H9 (cell line): ENCODE measurements around the gene E4F1. TPM values are rescaled to one million over a fixed set of nuclear protein-coding genes. Genes with fewer than 3 reads are reported as not detected.

Experiments
- DNase-seq: peaks from one replicate; pipeline ENCODE4 v3.0.0-alpha.2; 2017
- H2AFZ ChIP-seq: one replicate; pipeline ENCODE4 v1.6.1; 2013; ENCODE audit warnings: mild to moderate bottlenecking, low read length, control low read depth, moderate library complexity
- H2AK5ac ChIP-seq: 2 replicates; pipeline ENCODE4 v1.6.1; 2013; ENCODE audit warnings: low read length, control low read depth, mixed read lengths; ENCODE audit not compliant: insufficient read length
- H2BK120ac ChIP-seq: one replicate; pipeline ENCODE4 v1.6.1; 2013; ENCODE audit warnings: low read depth, mild to moderate bottlenecking, low read length, control low read depth, inconsistent platforms; ENCODE audit not compliant: poor library complexity, severe bottlenecking
- H2BK12ac ChIP-seq: 2 replicates; pipeline ENCODE4 v1.6.1; 2013; ENCODE audit warnings: low read length, control low read depth, mixed read lengths, low read depth; ENCODE audit not compliant: insufficient read length
- H2BK15ac ChIP-seq: 2 replicates; pipeline ENCODE4 v1.6.1; 2013; ENCODE audit warnings: low read depth, low read length, control low read depth
- H2BK20ac ChIP-seq: one replicate; pipeline ENCODE4 v1.6.1; 2013; ENCODE audit warnings: low read depth, mild to moderate bottlenecking, low read length, control low read depth, inconsistent platforms; ENCODE audit not compliant: poor library complexity, severe bottlenecking
- H2BK5ac ChIP-seq: 2 replicates; pipeline ENCODE4 v1.6.1; 2013; ENCODE audit warnings: low read length, control low read depth, mixed read lengths; ENCODE audit not compliant: insufficient read length
- H3K14ac ChIP-seq: 2 replicates; pipeline ENCODE4 v1.6.1; 2013; ENCODE audit warnings: low read length, control low read depth; ENCODE audit not compliant: insufficient read depth
- H3K18ac ChIP-seq: 2 replicates; pipeline ENCODE4 v1.6.1; 2013; ENCODE audit warnings: low read depth, mild to moderate bottlenecking, mixed read lengths, low read length, control low read depth; ENCODE audit not compliant: insufficient read length
- H3K23ac ChIP-seq: 2 replicates; pipeline ENCODE4 v1.6.1; 2013; ENCODE audit warnings: low read length, control low read depth, mixed read lengths, low read depth; ENCODE audit not compliant: insufficient read length
- H3K23me2 ChIP-seq: 2 replicates; pipeline ENCODE4 v1.6.1; 2013; ENCODE audit warnings: low read depth, mild to moderate bottlenecking, mixed read lengths, low read length, control low read depth; ENCODE audit not compliant: insufficient read length, poor library complexity, severe bottlenecking
- H3K27ac ChIP-seq: 2 replicates; pipeline ENCODE4 v1.5.1; 2013; ENCODE audit warnings: low read length, control low read depth, mixed read lengths, low read depth; ENCODE audit not compliant: insufficient read length
- H3K27me3 ChIP-seq: 2 replicates; pipeline ENCODE4 v1.6.1; 2013; ENCODE audit warnings: low read length, control low read depth, inconsistent platforms; ENCODE audit not compliant: insufficient read depth
- H3K4ac ChIP-seq: 2 replicates; pipeline ENCODE4 v1.6.1; 2013; ENCODE audit warnings: low read depth, mild to moderate bottlenecking, control low read depth, inconsistent platforms, low read length, moderate library complexity
- H3K4me1 ChIP-seq: 2 replicates; pipeline ENCODE4 v1.6.1; 2013; ENCODE audit warnings: low read length, control low read depth, inconsistent platforms; ENCODE audit not compliant: insufficient read depth
- H3K4me2 ChIP-seq: 2 replicates; pipeline ENCODE4 v1.6.1; 2013; ENCODE audit warnings: low read length, control low read depth, mixed read lengths; ENCODE audit not compliant: insufficient read length, insufficient read depth
- H3K56ac ChIP-seq: 2 replicates; pipeline ENCODE4 v1.6.1; 2013; ENCODE audit warnings: low read depth, mild to moderate bottlenecking, mixed read lengths, low read length, control low read depth; ENCODE audit not compliant: insufficient read length
- H3K79me1 ChIP-seq: 2 replicates; pipeline ENCODE4 v1.6.1; 2013; ENCODE audit warnings: low read depth, mild to moderate bottlenecking, moderate library complexity, low read length, control low read depth, inconsistent platforms; ENCODE audit not compliant: insufficient read depth, poor library complexity, severe bottlenecking
- H3K79me2 ChIP-seq: 2 replicates; pipeline ENCODE4 v1.6.1; 2013; ENCODE audit warnings: low read length, control low read depth, inconsistent platforms; ENCODE audit not compliant: insufficient read depth
- H3K9ac ChIP-seq: 2 replicates; pipeline ENCODE4 v1.6.1; 2013; ENCODE audit warnings: low read length, control low read depth, mixed read lengths; ENCODE audit not compliant: insufficient read length; ENCODE audit errors: extremely low read depth
- H3K9me3 ChIP-seq: one replicate; pipeline ENCODE4 v1.6.1; 2013; ENCODE audit warnings: low read depth, low read length, inconsistent platforms; ENCODE audit not compliant: control insufficient read depth
- H3T11ph ChIP-seq: one replicate; pipeline ENCODE4 v1.6.1; 2013; ENCODE audit warnings: mild to moderate bottlenecking, low read length, control low read depth, inconsistent platforms
- H4K20me1 ChIP-seq: one replicate; pipeline ENCODE4 v1.6.1; 2013; ENCODE audit not compliant: control insufficient read depth, insufficient read length, insufficient read depth
- H4K5ac ChIP-seq: 2 replicates; pipeline ENCODE4 v1.6.1; 2013; ENCODE audit warnings: low read depth, mild to moderate bottlenecking, mixed read lengths, low read length, control low read depth; ENCODE audit not compliant: insufficient read length
- H4K8ac ChIP-seq: replicated peaks from 2 replicates; pipeline ENCODE4 v1.6.1; 2013; ENCODE audit warnings: low read length, control low read depth, mixed read lengths, low read depth; ENCODE audit not compliant: insufficient read length
- H4K91ac ChIP-seq: 2 replicates; pipeline ENCODE4 v1.6.1; 2013; ENCODE audit warnings: low read depth, mild to moderate bottlenecking, moderate library complexity, mixed read lengths, low read length, control low read depth; ENCODE audit not compliant: insufficient read length
- H3K27ac Mint-ChIP-seq, 3 experiments: 2 replicates in 2 of 3; 3 replicates in 1 of 3; pipeline ENCODE4 v1.8.0; 2020 to 2021; ENCODE audit warnings: mixed read lengths in 3 of 3, mild to moderate bottlenecking in 1 of 3, moderate library complexity in 1 of 3
- H3K27me3 Mint-ChIP-seq: 2 replicates; pipeline ENCODE4 v1.8.0; 2021; ENCODE audit warnings: low read depth, mild to moderate bottlenecking, moderate library complexity, mixed read lengths
- H3K36me3 Mint-ChIP-seq, 3 experiments: 2 replicates in 2 of 3; 3 replicates in 1 of 3; pipeline ENCODE4 v1.8.0; 2020 to 2021; ENCODE audit warnings: low read depth in 3 of 3, mixed read lengths in 3 of 3; ENCODE audit not compliant: insufficient read depth in 1 of 3
- H3K4me1 Mint-ChIP-seq, 2 experiments: 2 replicates each; pipeline ENCODE4 v1.8.0; 2020; ENCODE audit warnings: mixed read lengths in 2 of 2
- H3K4me3 Mint-ChIP-seq, 2 experiments: 2 replicates in 1 of 2; 3 replicates in 1 of 2; pipeline ENCODE4 v1.8.0; 2020 to 2021; ENCODE audit warnings: mild to moderate bottlenecking in 2 of 2, mixed read lengths in 2 of 2, moderate library complexity in 1 of 2
- H3K9me3 Mint-ChIP-seq, 2 experiments: 2 replicates in 1 of 2; 3 replicates in 1 of 2; pipeline ENCODE4 v1.8.0; 2020; ENCODE audit warnings: mild to moderate bottlenecking in 2 of 2, mixed read lengths in 2 of 2, moderate library complexity in 1 of 2
- CTCF ChIP-seq: fragments of 200-600 bp; sonication (generic); conservative IDR thresholded peaks from 3 replicates; pipeline ENCODE4 v1.8.0; 2021; ENCODE audit warnings: antibody characterized with exemption, mild to moderate bottlenecking
- WGBS: extraction: QIAGEN DNeasy Blood & Tissue Kit; methylation state at CpG from one replicate; pipeline ENCODE4 v1.1.7; 2013; ENCODE audit warnings: missing lambda C conversion rate, low lambda C conversion rate, mixed read lengths; ENCODE audit not compliant: insufficient read length; ENCODE audit errors: extremely low coverage; 5-methylcytosine and 5-hydroxymethylcytosine counted together
- total RNA-seq: library from RNA; stranded (reverse); gene quantifications from 2 replicates; pipeline ENCODE4 v1.2.1, GENCODE V29; 2021

Gene E4F1
- total RNA-seq, 1 experiment from 2014 or later = 35.9 TPM

- Histone ChIP-seq H3K27ac (no peak overlapping the region), H3K4me2 (no peak overlapping the region), H2BK15ac (no peak overlapping the region), H3K14ac (no peak overlapping the region), H3K18ac (no peak overlapping the region), H4K5ac (no peak overlapping the region), H3K79me1 (no peaks in the 10 kb centered on the region), H3K9ac (no peak overlapping the region), H2BK5ac (no peak overlapping the region), H2AFZ (no peak overlapping the region), H3K4me1 (no peaks in the 10 kb centered on the region), H3K23ac (no peak overlapping the region), H4K8ac (no peak overlapping the region), H4K20me1 (no peaks in the 10 kb centered on the region), H3K79me2 (no peaks in the 10 kb centered on the region), H2AK5ac (no peak overlapping the region), H2BK12ac (no peak overlapping the region), H3K27me3 (peaks cover 8% of the 10 kb centered on the region; the same call in 1 of the 2 replicates), H3K56ac (no peak overlapping the region), H2BK20ac (no peak overlapping the region), H3K23me2 (peaks cover 7% of the 10 kb centered on the region), H3K4ac (no peak overlapping the region), H3T11ph (no peak overlapping the region), H4K91ac (no peak overlapping the region), H2BK120ac (no peak overlapping the region), H3K9me3 (no peaks in the 10 kb centered on the region)
- DNase-seq = no peak
- Mint-ChIP-seq H3K4me3 (peak overlapping the region; percentile 54 to 73), H3K36me3 (no peaks in the 10 kb centered on the region), H3K27ac (no peak overlapping the region), H3K9me3 (no peaks in the 10 kb centered on the region), H3K27me3 (peaks cover 57% of the 10 kb centered on the region), H3K4me1 (peaks cover 4% of the 10 kb centered on the region in 2 experiments; a peak in 1 of 4 replicates)
- no CpG with 5 or more reads among the region's 6 CpGs for WGBS
- no peak for TF ChIP-seq CTCF
Observed at GRCh38 chr16:2197765-2198164, 25.6 kb upstream of the E4F1 start.
